WTC11 (cell line): ENCODE measurements around the gene EXD3.

ENCODE experiments used
- AR ChIP-seq: fragments of 250-450 bp; sonication (Bioruptor Pico); IDR thresholded peaks from 2 replicates; pipeline ENCODE4 v1.9.0; 2021; ENCODE audit warnings: mild to moderate bottlenecking
- ATF1 ChIP-seq: sonication (generic); formaldehyde crosslinking; IDR thresholded peaks from 2 replicates; pipeline ENCODE4 v1.8.1; 2023; ENCODE audit warnings: mild to moderate bottlenecking, moderate library complexity, missing genetic modification reagents
- ATF3 ChIP-seq: sonication (generic); formaldehyde crosslinking; conservative IDR thresholded peaks from 2 replicates; pipeline ENCODE4 v1.8.1; 2022; ENCODE audit warnings: mild to moderate bottlenecking, missing genetic modification reagents
- CREB1 ChIP-seq: sonication (generic); formaldehyde crosslinking; IDR thresholded peaks from 2 replicates; pipeline ENCODE4 v1.8.0; 2023; ENCODE audit warnings: mild to moderate bottlenecking, missing genetic modification reagents
- IRF1 ChIP-seq: sonication (generic); formaldehyde crosslinking; IDR thresholded peaks from 2 replicates; pipeline ENCODE4 v1.8.0; 2023; ENCODE audit warnings: missing genetic modification reagents
- KAT7 ChIP-seq: sonication (generic); formaldehyde crosslinking; IDR thresholded peaks from 2 replicates; pipeline ENCODE4 v1.8.1; 2023; ENCODE audit warnings: missing genetic modification reagents, mild to moderate bottlenecking, borderline replicate concordance
- MAX ChIP-seq: sonication (generic); formaldehyde crosslinking; IDR thresholded peaks from 2 replicates; pipeline ENCODE4 v1.8.0; 2022; ENCODE audit warnings: mild to moderate bottlenecking, missing genetic modification reagents
- MLX ChIP-seq: sonication (generic); formaldehyde crosslinking; IDR thresholded peaks from 2 replicates; pipeline ENCODE4 v1.8.1; 2023; ENCODE audit warnings: mild to moderate bottlenecking, missing genetic modification reagents, moderate library complexity
- NFYB ChIP-seq: sonication (generic); formaldehyde crosslinking; conservative IDR thresholded peaks from 2 replicates; pipeline ENCODE4 v1.8.0; 2022; ENCODE audit warnings: low read depth, missing genetic modification reagents
- RELA ChIP-seq: sonication (generic); formaldehyde crosslinking; IDR thresholded peaks from 2 replicates; pipeline ENCODE4 v1.8.1; 2022; ENCODE audit warnings: missing genetic modification reagents, mild to moderate bottlenecking, borderline replicate concordance
- TF ChIP-seq, protein P1 (sequence below): fragments of 200-600 bp; IDR thresholded peaks from 2 replicates; pipeline ENCODE4 v1.8.0; 2022; ENCODE audit warnings: antibody characterized with exemption
- TF ChIP-seq, protein P2 (sequence below): sonication (generic); formaldehyde crosslinking; IDR thresholded peaks from 2 replicates; pipeline ENCODE4 v1.8.1; 2023; ENCODE audit warnings: mild to moderate bottlenecking, missing genetic modification reagents

GRCh38 chr9:137449081-137449844 lies 26.3 kb upstream of the EXD3 start:
- TF ChIP-seq, protein P1, sequence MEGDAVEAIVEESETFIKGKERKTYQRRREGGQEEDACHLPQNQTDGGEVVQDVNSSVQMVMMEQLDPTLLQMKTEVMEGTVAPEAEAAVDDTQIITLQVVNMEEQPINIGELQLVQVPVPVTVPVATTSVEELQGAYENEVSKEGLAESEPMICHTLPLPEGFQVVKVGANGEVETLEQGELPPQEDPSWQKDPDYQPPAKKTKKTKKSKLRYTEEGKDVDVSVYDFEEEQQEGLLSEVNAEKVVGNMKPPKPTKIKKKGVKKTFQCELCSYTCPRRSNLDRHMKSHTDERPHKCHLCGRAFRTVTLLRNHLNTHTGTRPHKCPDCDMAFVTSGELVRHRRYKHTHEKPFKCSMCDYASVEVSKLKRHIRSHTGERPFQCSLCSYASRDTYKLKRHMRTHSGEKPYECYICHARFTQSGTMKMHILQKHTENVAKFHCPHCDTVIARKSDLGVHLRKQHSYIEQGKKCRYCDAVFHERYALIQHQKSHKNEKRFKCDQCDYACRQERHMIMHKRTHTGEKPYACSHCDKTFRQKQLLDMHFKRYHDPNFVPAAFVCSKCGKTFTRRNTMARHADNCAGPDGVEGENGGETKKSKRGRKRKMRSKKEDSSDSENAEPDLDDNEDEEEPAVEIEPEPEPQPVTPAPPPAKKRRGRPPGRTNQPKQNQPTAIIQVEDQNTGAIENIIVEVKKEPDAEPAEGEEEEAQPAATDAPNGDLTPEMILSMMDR, result no peak
- TF ChIP-seq AR (CRISPR knock-in tag), result no peak
- TF ChIP-seq MAX (CRISPR knock-in tag), result no peak
- no peak for TF ChIP-seq KAT7 (CRISPR knock-in tag)
- no peak for TF ChIP-seq CREB1 (CRISPR knock-in tag)
- no peak for TF ChIP-seq RELA
- TF ChIP-seq ATF1 (CRISPR knock-in tag), result no peak
- no peak for TF ChIP-seq MLX (CRISPR knock-in tag)
- no peak for TF ChIP-seq IRF1 (CRISPR knock-in tag)
- TF ChIP-seq ATF3, result no peak
- no peak for TF ChIP-seq NFYB (CRISPR knock-in tag)
- TF ChIP-seq, protein P2, sequence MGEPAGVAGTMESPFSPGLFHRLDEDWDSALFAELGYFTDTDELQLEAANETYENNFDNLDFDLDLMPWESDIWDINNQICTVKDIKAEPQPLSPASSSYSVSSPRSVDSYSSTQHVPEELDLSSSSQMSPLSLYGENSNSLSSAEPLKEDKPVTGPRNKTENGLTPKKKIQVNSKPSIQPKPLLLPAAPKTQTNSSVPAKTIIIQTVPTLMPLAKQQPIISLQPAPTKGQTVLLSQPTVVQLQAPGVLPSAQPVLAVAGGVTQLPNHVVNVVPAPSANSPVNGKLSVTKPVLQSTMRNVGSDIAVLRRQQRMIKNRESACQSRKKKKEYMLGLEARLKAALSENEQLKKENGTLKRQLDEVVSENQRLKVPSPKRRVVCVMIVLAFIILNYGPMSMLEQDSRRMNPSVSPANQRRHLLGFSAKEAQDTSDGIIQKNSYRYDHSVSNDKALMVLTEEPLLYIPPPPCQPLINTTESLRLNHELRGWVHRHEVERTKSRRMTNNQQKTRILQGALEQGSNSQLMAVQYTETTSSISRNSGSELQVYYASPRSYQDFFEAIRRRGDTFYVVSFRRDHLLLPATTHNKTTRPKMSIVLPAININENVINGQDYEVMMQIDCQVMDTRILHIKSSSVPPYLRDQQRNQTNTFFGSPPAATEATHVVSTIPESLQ (CRISPR knock-in tag), result no peak
